DOHH2 (cell line): ENCODE results near the gene ARHGAP19.

Source experiments
- CTCF ChIP-seq: fragments of 200-600 bp; sonication (generic); IDR thresholded peaks from one replicate; pipeline ENCODE4 v1.5.1; 2014; ENCODE audit warnings: antibody characterized with exemption, mild to moderate bottlenecking, low read depth, low read length; ENCODE audit not compliant: poor library complexity, severe bottlenecking
- EZH2phosphoT487 ChIP-seq: fragments of 200-600 bp; sonication (generic); IDR thresholded peaks from 2 replicates; pipeline ENCODE4 v1.6.1; 2017; ENCODE audit warnings: borderline replicate concordance, mild to moderate bottlenecking, antibody characterized with exemption, low read length, moderate library complexity, mixed read lengths

GRCh38 chr10:97338041-97338440, 45.6 kb upstream of the ARHGAP19 start:
- TF ChIP-seq CTCF, result no peak
- TF ChIP-seq EZH2phosphoT487, result no peak
